OCI-M2 (cell line): Measurements from ENCODE around the gene RANBP3L.
"Not testable (repeated sequence)": the region's sequence is repeated elsewhere in the genome, so short reads cannot be mapped to it uniquely, and the experiment has no call there.

Experiments
- DNase-seq: peaks from one replicate; lab custom pipeline; 2025; ENCODE audit not compliant: unreplicated experiment; lab: John Stamatoyannopoulos, UW

Gene RANBP3L

DNA sequence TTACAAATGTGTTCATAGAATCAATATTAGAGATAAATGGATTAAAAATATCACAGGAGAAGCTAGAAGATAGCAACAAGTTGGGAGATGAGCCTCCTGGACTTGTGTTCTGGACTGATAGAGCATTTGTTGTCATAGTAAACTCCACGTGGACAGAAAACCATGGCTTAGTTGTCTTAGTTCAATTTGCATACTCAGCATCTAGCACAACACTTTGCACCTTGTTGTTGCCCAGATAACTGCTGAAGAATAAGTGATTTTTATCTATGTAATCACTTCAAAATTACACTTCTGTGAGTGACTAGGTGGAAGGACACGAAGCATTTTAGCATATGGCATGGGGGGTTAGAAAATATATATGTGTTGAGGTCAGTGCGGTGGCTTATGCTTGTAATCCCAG is 4.0 kb downstream of the RANBP3L start:
- DNase-seq, result no peak

DNA sequence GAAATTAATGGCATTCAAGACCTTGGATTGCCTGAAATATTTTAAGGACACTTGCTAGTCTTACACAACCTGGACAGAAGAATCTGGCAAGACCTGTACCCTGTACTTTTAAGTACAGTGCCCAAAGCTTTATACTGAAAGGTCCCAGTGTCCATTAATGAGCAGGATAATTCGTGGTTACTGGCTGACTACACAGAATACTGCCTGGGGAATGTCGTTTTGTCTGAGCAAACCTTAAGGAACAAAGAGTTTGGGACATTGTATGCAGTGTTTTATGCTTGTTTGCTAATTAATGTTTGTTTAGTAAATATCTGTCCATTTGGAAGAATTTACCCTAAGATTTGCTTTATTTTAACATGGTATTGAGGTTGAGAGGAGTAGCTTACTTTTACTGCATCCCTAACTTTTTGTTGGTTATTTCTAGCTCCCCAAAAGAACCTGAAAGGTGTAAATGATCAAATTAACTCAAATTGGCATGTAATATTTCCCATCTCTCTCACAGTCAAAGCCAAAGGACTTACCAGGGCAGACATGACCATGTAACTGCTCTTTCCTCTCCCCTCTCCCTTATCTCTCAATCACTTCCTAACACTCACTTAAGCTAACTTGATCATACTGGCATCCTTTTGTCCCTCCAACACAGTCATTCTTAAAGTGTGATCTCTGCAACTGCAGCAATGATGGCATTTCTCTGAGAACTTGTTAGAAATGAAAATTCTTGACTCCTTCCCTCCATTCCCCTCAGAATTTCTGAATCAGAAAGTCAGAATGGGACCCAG is 15.7 kb downstream of the RANBP3L start:
- no peak for DNase-seq

DNA sequence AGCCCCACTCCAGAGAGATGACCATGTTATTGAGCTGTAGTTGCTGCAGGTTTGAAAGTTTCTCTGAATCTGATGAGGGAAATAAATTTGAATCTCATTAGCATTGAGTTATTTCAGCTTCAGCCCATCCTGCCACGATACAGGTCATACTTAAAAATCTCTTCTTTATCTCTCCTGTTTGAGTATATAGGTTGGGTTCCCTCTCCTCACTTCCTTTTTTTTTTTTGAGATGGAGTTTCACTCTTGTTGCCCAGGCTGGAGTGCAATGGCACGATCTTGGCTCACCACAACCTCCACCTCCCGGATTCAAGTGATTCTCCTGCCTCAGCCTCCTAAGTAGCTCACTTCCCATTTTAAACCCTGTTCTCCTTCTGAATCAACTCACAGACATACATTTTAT is 17.9 kb downstream of the RANBP3L start:
- DNase-seq, result not testable (repeated sequence)

DNA sequence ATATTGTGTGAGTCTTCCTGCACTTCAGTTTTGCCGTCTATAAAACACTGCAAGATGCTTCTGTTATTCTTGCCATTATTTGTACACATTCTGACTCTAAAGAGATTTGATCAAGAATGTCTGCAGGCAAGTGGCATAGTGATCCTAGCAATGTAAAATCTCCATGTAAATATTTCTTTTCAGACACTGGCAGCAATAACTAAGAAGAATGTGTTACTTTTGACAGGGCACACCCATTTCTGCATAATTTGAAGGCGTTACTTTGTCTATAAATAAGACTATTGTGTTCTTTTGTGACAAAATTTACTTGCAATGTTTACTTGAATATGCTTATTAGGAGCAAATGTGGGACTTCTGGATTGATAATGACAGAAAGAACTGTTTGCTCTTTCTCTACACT is 20.1 kb downstream of the RANBP3L start:
- no peak for DNase-seq

DNA sequence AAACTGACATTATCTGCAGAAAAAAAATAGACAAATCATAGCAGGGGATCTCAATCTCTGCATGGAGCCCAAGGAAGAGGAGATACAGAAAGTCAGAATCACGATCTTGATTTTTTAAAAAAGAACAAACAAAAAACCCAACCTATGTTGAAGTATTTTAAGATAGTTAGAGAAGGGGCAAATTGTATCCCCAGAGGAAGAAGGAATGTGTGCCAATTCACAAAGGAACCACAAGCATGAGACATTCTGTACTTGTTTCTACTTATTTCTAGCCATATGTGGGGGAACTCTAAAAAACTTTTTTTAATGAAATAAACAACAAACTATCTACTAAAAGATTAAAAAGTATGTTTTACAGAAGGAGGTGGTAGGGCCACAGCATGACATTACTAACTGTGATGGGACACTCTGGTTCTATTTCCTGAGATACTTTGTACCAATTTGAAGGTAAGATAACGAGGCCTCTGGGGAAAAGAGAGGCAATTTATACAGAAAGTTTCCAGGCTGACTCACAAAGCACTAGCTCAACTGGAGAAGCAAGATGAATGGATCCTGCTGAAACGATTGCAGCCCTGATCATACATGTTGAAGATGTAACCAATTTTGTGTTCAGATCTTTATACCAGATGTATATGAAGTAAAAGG is 22.5 kb downstream of the RANBP3L start:
- DNase-seq, result no peak

DNA sequence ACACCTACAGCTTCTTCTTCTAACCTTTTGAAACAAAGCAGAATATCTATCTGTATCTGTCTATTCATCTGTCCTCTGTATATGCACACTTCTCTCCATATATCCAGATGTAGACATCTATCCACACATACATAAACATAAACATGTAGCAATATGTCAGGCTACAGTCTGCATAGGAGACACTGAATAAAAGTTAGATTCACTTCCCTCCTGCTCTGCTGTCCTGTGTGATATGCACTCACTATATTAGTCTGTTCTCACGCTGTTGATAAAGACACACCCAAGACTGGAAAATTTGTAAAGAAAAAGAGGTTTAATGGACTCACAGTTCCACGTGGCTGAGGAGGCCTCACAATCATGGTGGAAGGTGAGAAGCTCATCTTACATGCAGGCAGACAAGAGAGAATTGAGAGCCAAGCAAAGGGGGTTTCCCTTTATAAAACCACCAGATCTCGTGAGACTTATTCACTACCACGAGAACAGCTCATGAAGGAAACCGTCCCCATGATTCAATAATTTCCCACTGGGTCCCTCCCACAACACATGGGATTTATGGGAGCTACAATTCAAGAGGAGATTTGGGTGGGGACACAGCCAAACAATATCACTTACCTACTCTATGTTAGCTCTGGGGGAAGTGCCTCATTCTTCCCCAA is 24.1 kb downstream of the RANBP3L start:
- no peak for DNase-seq

DNA sequence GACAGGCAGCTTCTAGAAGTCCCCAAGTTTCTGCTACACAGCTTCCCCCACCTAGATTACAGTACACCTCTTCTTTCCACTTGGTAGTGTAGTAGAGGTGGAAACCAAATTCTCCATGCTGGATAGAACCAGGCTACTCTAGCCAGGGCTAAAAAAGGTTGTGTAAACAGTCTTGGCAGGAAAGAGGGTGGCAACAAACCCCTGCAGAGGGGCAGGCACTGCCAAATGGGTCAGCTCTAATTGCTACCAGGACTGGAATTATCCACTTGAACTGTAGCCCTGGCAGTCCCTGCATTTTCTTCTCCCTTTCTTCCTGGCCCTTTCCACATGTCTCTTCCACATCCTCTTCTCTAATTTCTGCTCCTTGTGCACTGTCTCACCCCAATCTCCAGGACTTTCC is 24.8 kb downstream of the RANBP3L start:
- DNase-seq, result no peak

DNA sequence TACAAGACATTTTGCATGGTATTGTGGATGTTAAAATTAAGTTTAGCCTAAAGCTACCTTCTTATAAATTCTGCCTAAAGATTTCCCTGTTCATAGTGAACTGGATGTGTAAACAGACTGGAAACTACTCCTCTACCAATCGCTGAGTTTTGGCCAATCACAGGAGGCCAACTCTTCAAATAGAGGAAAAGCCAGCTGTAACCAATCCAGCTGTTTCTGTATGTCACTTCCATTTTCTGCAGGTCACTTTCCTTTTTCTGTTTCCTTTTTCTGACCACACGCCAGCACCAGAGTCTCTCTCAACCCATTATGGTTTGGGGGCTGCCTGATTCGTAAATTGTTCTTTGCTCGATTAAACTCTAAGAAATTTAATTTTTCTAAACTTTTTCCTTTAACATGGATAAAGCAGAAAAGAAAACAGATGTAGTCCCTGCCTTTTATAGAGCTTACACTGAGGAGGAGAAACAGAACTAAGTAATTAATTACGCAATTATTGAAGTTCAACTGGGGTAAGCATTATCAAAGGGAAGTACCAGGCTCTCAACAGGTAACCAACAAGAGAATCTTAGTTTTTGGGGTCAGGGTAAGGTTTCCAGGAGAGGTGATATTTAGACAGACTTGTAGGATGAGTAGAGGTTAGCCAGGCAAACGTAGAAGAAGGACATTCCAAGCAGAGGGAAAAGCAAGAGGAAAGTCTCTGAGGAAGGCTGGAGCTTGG is 27.7 kb downstream of the RANBP3L start:
- no peak for DNase-seq

DNA sequence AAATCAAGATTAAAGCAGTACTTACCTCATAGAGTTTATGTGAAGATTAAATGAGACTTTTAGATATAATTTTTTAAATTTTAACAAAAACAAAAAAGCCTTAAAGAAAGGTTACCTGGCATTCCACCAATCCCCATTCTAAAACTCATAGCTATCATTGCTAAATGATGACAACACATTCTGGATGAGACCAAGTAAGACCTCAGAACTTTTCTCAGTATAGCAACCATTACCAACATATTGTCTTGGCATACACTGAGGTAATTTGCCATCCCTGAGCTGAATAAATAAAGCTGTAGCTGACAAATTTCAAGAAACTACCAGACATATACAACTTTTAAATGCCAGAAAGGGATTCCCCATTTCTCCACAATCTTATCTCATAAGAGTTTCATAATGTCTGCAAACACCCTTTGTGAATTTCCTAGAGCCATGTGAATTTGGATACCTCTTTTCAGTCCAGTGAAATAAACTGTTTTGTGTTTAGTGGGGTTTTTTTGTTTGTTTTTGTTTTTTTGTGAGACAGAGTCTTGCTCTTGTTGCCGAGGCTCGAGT is 29.5 kb downstream of the RANBP3L start:
- no peak for DNase-seq

DNA sequence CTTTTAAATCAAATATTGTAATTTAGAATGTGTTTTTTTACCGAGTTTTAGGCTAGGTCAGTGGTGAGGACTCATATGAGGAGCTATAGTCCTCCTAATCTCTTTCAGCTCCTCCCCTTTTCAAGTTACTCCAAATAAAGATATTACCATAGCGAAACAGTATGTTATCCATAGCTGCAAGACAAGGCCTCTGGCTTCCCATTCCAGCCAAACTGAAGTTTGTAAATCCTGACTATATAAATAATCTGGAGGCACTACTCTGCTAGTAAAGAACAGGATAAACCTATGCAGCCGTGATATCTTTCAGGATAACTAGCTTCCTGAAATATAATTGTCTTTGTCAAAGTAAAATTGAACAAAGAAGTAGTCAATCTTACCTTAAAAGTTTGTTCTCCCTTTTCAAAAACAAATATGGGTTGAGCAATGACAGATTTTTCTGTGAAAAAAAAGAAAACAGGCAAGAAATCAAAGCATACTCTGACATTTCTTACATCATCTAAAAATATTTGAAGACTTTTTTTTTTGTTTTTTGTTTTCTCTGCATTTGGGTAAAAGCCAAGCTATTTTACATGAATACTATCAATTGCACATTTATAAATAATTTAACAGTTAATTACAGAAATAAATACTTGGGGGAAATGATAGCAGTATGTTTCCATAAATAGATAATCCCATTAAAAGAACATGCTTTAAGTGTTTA is 30.7 kb downstream of the RANBP3L start:
- DNase-seq, result no peak

DNA sequence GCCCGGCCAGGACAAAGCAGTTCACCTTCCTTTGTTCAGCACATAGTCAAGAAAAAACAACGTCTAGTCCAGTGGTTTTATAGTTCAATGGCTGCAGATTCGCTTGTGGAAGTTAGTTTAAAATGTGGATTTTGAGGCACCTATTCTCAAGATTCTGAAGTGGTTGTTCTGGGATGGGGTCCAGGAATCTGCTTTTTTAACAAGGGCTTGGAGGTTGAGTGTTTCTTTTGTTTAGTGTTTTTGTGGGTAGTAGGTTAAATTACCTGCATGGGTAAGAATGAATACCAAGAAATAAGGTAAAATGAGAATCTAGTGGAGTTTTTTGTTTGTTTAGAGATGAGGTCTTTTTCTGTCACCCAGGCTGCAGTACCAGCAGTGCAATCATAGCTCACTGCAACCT is 31.5 kb downstream of the RANBP3L start:
- DNase-seq, result no peak

DNA sequence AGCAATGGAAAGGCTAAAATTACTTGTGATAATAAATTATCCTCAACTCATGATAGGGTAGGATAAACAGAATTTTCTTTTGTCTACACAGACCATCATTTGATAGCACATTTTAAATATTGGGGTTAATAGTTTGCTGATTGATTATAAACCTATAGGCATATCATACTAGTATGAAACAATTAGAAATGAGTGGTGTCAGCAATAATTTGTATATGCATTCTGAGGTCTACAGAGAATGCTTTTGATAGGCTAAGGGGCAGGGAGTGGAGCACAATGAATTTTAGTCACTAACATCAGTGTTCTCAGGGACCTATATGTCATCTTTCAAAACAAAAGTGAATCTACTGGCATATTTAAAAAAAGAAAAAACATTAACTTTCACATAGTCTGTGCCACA is 32.2 kb downstream of the RANBP3L start:
- DNase-seq, result no peak

DNA sequence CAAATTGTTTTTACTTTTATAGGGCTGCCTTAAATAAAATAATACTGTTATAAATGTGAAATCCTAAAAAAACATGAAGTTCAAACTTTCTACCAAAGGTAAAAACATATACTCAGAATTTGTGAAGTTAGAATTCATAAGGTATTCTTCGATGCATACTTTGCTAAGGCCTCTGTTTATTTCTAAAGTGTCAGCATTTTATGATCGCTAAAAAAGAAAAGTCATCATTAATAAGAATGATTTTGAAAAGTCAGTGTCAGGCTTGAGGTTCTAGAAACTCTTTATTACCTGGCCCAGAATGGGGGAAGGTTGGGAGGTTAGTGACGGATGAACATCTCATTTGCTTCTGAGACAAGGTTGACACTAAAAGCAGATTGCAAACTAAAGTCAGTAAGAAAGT is 33.8 kb downstream of the RANBP3L start:
- no peak for DNase-seq

DNA sequence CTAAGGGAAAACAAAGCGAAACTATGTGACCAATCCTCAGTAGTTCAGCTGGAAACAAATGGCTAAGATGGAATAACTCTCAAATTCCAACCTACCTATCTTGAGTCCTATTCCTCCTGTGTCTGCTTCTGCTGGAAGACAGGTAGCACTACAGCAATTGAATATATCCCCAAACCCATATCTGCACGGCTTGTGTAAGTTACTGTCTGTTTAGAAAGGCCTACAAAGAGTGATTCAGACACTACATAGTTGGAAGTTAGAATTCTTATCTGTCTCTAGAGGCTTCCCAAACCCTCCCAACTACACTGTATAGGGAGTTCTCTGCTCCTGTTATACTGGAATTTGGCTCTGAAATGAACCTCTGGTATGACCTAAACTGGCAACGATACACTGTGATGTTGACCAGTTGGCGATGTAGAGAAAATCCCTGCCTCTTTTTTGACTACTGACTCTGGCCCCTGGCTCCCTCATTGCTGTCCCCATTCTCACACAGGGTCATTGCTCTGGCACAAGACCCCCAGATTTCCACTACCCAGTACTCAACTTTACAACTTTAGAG is 37.4 kb downstream of the RANBP3L start:
- no peak for DNase-seq

DNA sequence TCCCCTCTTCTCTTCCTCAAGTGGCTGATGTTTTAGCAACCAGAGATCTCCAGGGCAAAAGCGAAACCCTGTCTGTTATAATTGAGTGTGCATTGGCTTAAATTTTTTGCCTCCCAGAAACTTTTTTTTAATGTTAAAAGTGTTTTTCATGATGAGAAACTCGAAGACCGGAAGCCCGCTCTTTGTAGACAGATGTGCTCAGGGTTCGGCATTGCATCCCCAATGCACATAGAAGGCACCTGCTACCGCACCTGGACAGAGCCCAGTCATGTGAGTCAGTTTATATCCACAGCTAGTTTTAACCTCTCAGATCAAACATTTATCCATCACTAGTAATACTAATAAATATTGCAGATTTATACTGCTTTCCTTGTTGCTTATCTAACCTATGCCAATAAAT is 40.5 kb downstream of the RANBP3L start:
- no peak for DNase-seq

DNA sequence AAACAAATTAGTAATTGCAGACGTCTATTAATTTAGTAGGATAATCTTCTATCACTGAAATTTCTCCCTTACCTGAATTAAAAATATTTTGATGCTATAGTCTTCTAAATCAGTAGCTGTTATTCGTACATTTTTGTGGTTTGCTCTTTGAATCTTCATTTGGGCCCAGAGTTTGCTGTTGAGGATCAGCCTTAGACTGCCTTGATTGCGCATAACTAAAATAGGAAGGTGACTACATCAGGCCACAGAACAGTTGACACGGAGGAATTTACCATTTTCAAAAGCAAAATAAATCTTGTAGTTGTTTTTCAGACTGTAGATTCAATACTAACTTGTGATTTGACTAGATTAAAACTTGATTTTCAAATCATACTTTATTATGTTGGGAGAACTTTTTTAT is 48.1 kb downstream of the RANBP3L start:
- DNase-seq, result no peak

DNA sequence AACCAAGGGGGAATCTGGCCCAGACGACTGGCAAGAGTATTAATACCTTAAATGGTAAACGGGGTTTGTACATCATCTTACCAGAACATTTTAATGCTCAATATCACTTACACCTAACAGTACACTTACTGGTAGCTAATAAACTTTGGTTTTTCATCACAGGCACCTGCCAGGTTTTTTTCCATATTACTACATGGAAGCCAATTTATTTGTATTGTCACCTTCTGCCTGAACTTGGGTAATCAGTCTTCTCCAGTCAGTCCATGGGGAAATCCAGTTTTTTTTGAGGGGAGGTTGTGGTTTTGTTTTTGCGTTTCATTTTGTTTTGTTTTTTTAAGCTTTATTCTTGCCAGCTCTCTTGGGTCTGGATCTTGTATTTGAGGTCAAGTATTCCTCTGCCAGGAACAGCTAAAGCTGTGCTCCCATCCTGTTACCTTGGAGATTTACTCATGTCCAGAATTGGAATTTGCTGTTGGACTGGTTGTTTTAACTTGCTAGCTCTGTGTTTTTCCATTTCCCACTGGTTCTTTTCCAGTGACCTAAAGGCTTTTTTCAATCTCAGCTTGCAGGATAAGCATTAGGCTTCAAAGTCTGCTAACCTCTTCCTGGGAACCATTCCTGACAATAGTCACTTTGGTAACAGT is 48.9 kb downstream of the RANBP3L start:
- DNase-seq, result no peak

DNA sequence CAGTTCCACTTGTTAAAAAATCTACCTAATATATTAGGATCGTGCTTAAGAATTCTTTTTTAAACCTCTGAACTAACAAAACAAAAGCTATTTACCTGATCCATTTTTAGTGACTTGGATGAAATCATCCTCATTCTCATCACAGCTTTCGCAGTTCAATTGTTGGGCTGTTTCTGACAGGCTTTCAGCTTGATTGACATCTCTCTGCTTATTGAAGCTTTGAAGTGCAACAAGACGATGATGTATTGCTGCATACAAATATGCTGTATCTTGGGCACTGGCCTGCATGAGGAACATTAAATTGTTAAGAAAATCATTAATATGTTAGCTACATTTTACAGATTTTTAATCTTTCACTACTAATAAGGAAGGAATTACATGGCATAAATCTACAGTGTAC is 50.5 kb downstream of the RANBP3L start:
- DNase-seq, result no peak

DNA sequence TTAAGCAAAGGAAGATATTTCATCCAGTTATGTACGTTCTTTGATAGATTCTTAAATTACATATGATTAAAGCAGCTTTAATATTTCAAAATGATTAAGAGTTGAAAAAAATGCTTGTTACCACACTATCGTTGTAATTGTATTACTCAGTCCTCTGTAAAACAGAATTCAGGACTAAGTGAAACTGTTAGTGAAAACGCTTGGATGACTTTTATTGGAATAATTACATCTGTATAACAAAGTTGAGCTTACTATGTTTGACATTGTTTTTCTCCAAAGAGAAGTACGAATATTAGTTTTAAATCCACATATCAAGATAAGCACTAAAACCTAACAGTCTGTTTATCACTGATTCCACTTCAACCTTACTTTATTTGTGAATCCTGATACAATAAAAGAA is 51.3 kb downstream of the RANBP3L start:
- no peak for DNase-seq
